Lung (tissue), 12 donors: Measurements from ENCODE around the gene ASB1. TPM values are rescaled to one million over a fixed set of nuclear protein-coding genes. Genes with fewer than 3 reads are reported as not detected.
A peak's percentile ranks its signal among the peaks of the same experiment; 100 is the strongest.

Source experiments
- ATAC-seq: fragments of 200-7000 bp; cut with Tn5 transposase; one replicate; pipeline ENCODE4 v1.9.1; 2020; ENCODE audit warnings: moderate number of reproducible peaks; ENCODE audit not compliant: insufficient read depth, low FRiP score
- DNase-seq, 3 donors: peaks; one replicate each; pipeline ENCODE4 v3.0.0-alpha.2; 2013 to 2017
- H3K27ac ChIP-seq, 2 donors: one replicate each; pipeline ENCODE4 v1.5.1; 2013; ENCODE audit warnings: mild to moderate bottlenecking in 2 of 2, moderate library complexity in 2 of 2, control low read depth in 1 of 2, inconsistent platforms in 1 of 2, low read depth in 1 of 2, low read length in 1 of 2
- H3K27me3 ChIP-seq, 3 donors: one replicate each; pipeline ENCODE4 v1.5.1; 2013; ENCODE audit warnings: low read length in 2 of 3; ENCODE audit not compliant: control insufficient read depth in 3 of 3, insufficient read depth in 3 of 3
- H3K36me3 ChIP-seq, 4 donors: one replicate each; pipeline ENCODE4 v1.5.1; 2013; ENCODE audit warnings: low read length in 4 of 4, mild to moderate bottlenecking in 1 of 4, moderate library complexity in 1 of 4; ENCODE audit not compliant: control insufficient read depth in 4 of 4, insufficient read depth in 4 of 4
- H3K4me1 ChIP-seq, 5 donors: one replicate each; pipeline ENCODE4 v1.5.1; 2013; ENCODE audit warnings: low read length in 5 of 5, mild to moderate bottlenecking in 2 of 5, moderate library complexity in 1 of 5; ENCODE audit not compliant: control insufficient read depth in 5 of 5, insufficient read depth in 5 of 5
- H3K4me3 ChIP-seq: one replicate; pipeline ENCODE4 v1.5.1; 2013; ENCODE audit warnings: mild to moderate bottlenecking, control low read depth, moderate library complexity
- H3K9ac ChIP-seq, 2 donors: one replicate each; pipeline ENCODE4 v1.5.1; 2013; ENCODE audit warnings: low read length in 2 of 2, control low read depth in 1 of 2; ENCODE audit not compliant: insufficient read depth in 1 of 2
- H3K9me3 ChIP-seq, 4 donors: one replicate each; pipeline ENCODE4 v1.5.1; 2013; ENCODE audit warnings: low read length in 3 of 4, mild to moderate bottlenecking in 1 of 4, moderate library complexity in 1 of 4; ENCODE audit not compliant: control insufficient read depth in 4 of 4, insufficient read depth in 3 of 4
- CTCF ChIP-seq: IDR thresholded peaks from 2 replicates; pipeline ENCODE4 v1.5.1; 2012; ENCODE audit warnings: mild to moderate bottlenecking; ENCODE audit errors: control extremely low read depth, extremely low read depth
- WGBS, 2 donors: extraction: QIAGEN DNeasy Blood & Tissue Kit; methylation state at CpG; one replicate each; pipeline ENCODE4 v1.1.7; 2013; 5-methylcytosine and 5-hydroxymethylcytosine counted together
- polyA plus RNA-seq, 2 donors: library from polyadenylated mRNA; stranded (reverse); fragments of 200-250 nt; gene quantifications; one replicate each; pipeline ENCODE4 v1.2.1, GENCODE V29; 2013
- total RNA-seq, 2 donors: library from RNA; depleted of rRNA in 1 of 2; stranded (reverse); fragments of >200 nt in 1 of 2; gene quantifications; one replicate each; pipeline ENCODE4 v1.2.1, GENCODE V29; 2014 to 2021
- donor health status: control.
- donor health status: control.
- donor health status: Bipolar disorder and iron deficiency.
- donor health status: healthy.
- donor health status: DM: yes; HTN: yes; CAD: no.

Gene ASB1
- total and polyA plus RNA-seq, 4 donors = 17.7 to 34.9 (median 20.6) TPM

DNA sequence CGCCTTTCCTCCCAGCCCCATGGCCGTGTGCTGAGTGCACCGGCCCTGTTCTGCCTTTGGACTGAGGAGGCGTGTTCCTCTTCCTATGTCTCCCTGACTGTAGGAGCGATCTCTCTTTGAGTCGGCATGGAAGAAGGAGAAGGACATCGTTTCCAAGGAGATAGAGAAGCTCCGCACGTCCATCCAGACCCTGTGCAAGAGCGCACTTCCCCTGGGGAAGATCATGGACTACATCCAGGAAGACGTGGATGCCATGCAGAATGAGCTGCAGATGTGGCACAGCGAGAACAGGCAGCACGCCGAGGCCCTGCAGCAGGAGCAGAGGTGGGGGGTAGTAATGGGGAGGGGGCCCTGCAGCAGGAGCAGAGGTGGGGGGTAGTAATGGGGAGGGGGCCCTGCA, 29.4 kb upstream of the ASB1 start:
- ATAC-seq (no peak), DNase-seq (no peak)
- no peak for TF ChIP-seq CTCF
- WGBS, 2 donors = 89 to 91% methylated on average over 14 of the region's 14 CpGs
- Histone ChIP-seq H3K27ac (no peak overlapping the region), H3K27me3 (no peaks in the 10 kb centered on the region), H3K4me3 (no peak overlapping the region), H3K9me3 (no peaks in the 10 kb centered on the region), H3K4me1 (peaks cover 0 to 6% (median 0%) of the 10 kb centered on the region in 5 donors), H3K36me3 (peaks cover 0 to 8% (median 6%) of the 10 kb centered on the region in 4 donors), H3K9ac (no peak overlapping the region)

GRCh38 chr2:238398577-238398976, 28.1 kb upstream of the ASB1 start:
- WGBS, 2 donors = 88 to 90% methylated on average over 6 of the region's 6 CpGs
- ATAC-seq = no peak
- Histone ChIP-seq H3K27ac (no peak overlapping the region), H3K4me3 (no peak overlapping the region), H3K9ac (no peak overlapping the region), H3K27me3 (no peaks in the 10 kb centered on the region), H3K4me1 (peaks cover 0 to 6% (median 0%) of the 10 kb centered on the region in 5 donors), H3K9me3 (peaks cover 0 to 1% (median 0%) of the 10 kb centered on the region in 4 donors), H3K36me3 (peaks cover 0 to 8% (median 6%) of the 10 kb centered on the region in 4 donors)
- DNase-seq = no peak
- TF ChIP-seq CTCF = no peak

- Histone ChIP-seq H3K4me3 (no peak overlapping the region), H3K36me3 (peaks cover 0 to 8% (median 6%) of the 10 kb centered on the region in 4 donors), H3K9me3 (peaks cover 0 to 1% (median 0%) of the 10 kb centered on the region in 4 donors), H3K4me1 (peaks cover 0 to 6% (median 0%) of the 10 kb centered on the region in 5 donors), H3K27ac (no peak overlapping the region), H3K27me3 (no peaks in the 10 kb centered on the region), H3K9ac (no peak overlapping the region)
- 82 to 88% methylated on average over 2 of the region's 2 CpGs for WGBS, 2 donors
- no peak for TF ChIP-seq CTCF
- no peak for ATAC-seq
- DNase-seq = peak in 2 of 3 donors; percentile 34 to 71
Observed at GRCh38 chr2:238399094-238399493, 27.6 kb upstream of the ASB1 start.

DNA sequence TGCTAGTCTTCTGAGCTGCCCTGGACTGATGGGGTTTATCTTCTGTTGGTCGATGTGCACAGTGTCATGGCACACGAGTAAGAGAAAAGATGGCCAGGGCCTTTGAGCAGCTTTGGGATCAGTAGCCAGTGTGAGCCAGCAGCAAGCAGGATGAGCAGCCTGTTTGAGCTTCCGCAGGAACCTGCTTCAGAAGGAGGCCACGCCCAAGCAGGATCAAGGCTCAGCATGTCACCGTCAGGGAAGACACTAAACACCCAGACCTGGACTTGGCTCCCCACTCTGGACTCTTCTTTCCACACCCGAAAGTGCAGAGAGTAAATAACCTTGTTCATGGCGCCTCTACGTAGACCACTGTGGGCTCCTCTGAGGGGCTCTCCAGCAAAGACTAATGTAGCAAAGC, 25.2 kb upstream of the ASB1 start:
- no peaks in the 10 kb centered on the region for H3K27me3 ChIP-seq
- H3K4me3 ChIP-seq = no peak overlapping the region
- H3K9ac ChIP-seq = no peak overlapping the region
- DNase-seq (no peak), ATAC-seq (no peak)
- H3K27ac ChIP-seq = peak overlapping the region in 1 of 2 donors; percentile 4
- H3K9me3 ChIP-seq = peaks cover 0 to 1% (median 0%) of the 10 kb centered on the region in 4 donors
- 92 to 96% methylated on average over 8 of the region's 8 CpGs for WGBS, 2 donors
- H3K36me3 ChIP-seq = peaks cover 0 to 8% (median 6%) of the 10 kb centered on the region in 4 donors
- TF ChIP-seq CTCF = no peak
- H3K4me1 ChIP-seq = peaks cover 0 to 6% (median 0%) of the 10 kb centered on the region in 5 donors
